A673 (cell line): ENCODE results near the gene RNF213. TPM values are rescaled to one million over a fixed set of nuclear protein-coding genes. Genes with fewer than 3 reads are reported as not detected.

Source experiments
- BruUV-seq: library from RNA; stranded (reverse); fragments of 400-500 nt; replicated peaks from 2 replicates; lab custom pipeline; 2021; lab: Mats Ljungman, UMichigan
- CTCF ChIA-PET: fragments of 300-600 bp; sonication (Branson Sonifier 250); formaldehyde crosslinking; loops from one replicate; lab custom pipeline; 2022; ENCODE audit warnings: antibody characterized with exemption; lab: Charles Lee
- POLR2A ChIA-PET: fragments of 300-600 bp; sonication (Branson Sonifier 250); formaldehyde crosslinking; loops from one replicate; lab custom pipeline; 2022; ENCODE audit warnings: antibody characterized with exemption; ENCODE audit not compliant: low non-redundant PET; lab: Charles Lee
- DNase-seq: peaks from one replicate; pipeline ENCODE4 v3.0.0-alpha.2; 2015; ENCODE audit warnings: low spot score
- H3K27ac ChIP-seq: fragments of 200-600 bp; sonication (generic); 2 replicates; pipeline ENCODE4 v1.5.1; 2016; ENCODE audit warnings: mixed run types, low read depth, mild to moderate bottlenecking, mixed read lengths, antibody characterized with exemption, low read length; ENCODE audit not compliant: poor library complexity, severe bottlenecking
- H3K27me3 ChIP-seq: fragments of 200-600 bp; sonication (generic); replicated peaks from 2 replicates; pipeline ENCODE4 v1.6.1; 2017; ENCODE audit warnings: mixed run types, low read depth, mild to moderate bottlenecking, mixed read lengths, antibody characterized with exemption, low read length; ENCODE audit not compliant: insufficient read depth, poor library complexity
- H3K36me3 ChIP-seq: fragments of 200-600 bp; sonication (generic); 2 replicates; pipeline ENCODE4 v1.6.1; 2016; ENCODE audit warnings: mixed run types, mild to moderate bottlenecking, mixed read lengths, antibody characterized with exemption, low read length; ENCODE audit not compliant: insufficient read depth, poor library complexity, severe bottlenecking
- H3K4me1 ChIP-seq: fragments of 200-600 bp; sonication (generic); 2 replicates; pipeline ENCODE4 v1.6.1; 2017; ENCODE audit warnings: mixed run types, mild to moderate bottlenecking, mixed read lengths, antibody characterized with exemption, low read length; ENCODE audit not compliant: insufficient read depth, poor library complexity, severe bottlenecking
- H3K4me3 ChIP-seq: fragments of 200-600 bp; sonication (generic); 2 replicates; pipeline ENCODE4 v1.5.1; 2016; ENCODE audit warnings: low read depth, mixed run types, mild to moderate bottlenecking, mixed read lengths, low read length; ENCODE audit not compliant: poor library complexity, severe bottlenecking
- H3K9me3 ChIP-seq: fragments of 200-600 bp; sonication (generic); 2 replicates; pipeline ENCODE4 v1.6.1; 2016; ENCODE audit warnings: mixed run types, low read depth, mild to moderate bottlenecking, mixed read lengths, antibody characterized with exemption, low read length; ENCODE audit not compliant: poor library complexity, severe bottlenecking
- CTCF ChIP-seq: fragments of 300-800, 200-600 bp; sonication (generic); conservative IDR thresholded peaks from 2 replicates; pipeline ENCODE4 v1.5.1; 2017; ENCODE audit warnings: low read depth, mild to moderate bottlenecking, antibody characterized with exemption, low read length, moderate library complexity, mixed read lengths
- EZH2 ChIP-seq: fragments of 200-600 bp; sonication (generic); IDR thresholded peaks from 2 replicates; pipeline ENCODE4 v1.6.1; 2017; ENCODE audit warnings: borderline replicate concordance, low read depth, mild to moderate bottlenecking, mixed read lengths, antibody characterized with exemption, low read length; ENCODE audit not compliant: poor library complexity, severe bottlenecking
- intact Hi-C: fragments of 100-400 bp; cut with micrococcal nuclease; formaldehyde crosslinking; loops from one replicate; pipeline ENCODE4 v1.10.0; 2022; ENCODE audit not compliant: unreplicated experiment
- total RNA-seq: library from RNA; stranded (reverse); gene quantifications from 2 replicates; pipeline ENCODE4 v1.2.3, GENCODE V29; 2021

The RNF213 gene
- total RNA-seq, 1 experiment from 2014 or later = 78.0 TPM

DNA sequence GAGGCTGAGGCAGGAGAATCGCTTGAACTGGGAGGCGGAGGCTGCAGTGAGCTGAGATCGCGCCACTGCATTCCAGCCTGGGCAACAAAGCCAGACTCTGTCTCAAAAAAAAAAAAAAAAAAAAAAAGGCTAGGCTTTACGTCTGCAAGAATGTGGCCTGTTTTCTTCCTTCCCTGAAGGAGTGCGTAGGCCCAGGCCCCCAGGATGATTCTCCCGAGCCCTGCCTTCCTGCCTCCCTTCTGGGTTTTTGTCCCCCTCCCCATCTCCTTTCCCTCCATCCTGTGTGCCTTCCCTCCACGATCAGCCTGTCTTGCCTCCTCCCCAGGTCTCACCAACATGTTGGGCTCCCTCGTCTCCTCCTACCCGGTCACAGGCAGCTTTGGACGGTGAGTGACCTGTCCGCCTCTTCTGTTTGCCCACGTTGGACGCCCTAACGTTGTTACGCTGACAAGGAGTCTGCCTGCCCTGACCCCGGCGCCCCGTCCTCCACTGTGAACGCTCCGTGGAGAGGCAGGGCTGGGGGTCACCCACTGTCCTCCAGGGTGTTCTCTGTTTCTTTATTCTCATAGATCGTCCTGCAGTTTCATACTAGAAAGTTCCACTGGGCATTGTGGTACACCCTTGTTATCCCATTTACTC lies 15.7 kb upstream of the RNF213 start:
- H3K4me3 ChIP-seq = no peak overlapping the region
- CTCF ChIA-PET = no interaction called here
- BruUV-seq = no TSS peak

DNA sequence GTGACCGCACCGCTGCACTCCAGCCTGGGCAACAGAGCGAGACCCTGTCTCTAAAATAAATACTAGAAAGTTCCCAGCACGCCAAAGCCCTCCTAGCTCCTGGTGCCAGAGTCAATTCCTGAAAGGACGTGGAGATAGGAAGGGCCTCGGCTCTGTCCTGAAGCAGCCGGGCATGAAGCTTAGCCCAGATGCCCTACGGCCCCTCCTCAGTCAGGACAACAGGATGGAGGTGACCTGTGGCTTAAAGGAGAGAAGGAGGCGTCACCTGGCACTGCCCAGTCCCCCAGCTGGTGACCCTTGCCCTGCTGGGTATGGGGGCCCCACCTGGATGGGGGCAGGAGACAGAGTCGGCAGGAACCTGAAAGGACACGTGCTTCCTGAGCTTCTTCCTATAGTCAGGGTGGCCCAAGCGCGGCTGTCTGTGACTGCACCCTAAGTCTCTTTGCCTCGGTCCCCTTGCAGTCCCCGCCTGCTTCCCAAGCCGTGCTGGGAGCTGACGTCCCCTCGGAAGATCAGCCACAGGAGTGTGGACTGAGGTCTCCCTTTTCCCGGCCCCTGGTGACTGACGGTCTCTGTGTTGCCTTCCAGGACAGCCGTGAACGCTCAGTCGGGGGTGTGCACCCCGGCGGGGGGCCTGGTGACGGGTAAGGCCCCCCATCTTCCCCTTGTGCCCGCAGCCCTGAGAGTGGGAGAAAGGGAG lies 14.9 kb upstream of the RNF213 start:
- ChIA-PET POLR2A (no interaction called here), CTCF (no interaction called here)
- intact Hi-C loops = no loop called here

More for the DNA sequence above, 15.7 kb upstream of the RNF213 start:
- intact Hi-C loops = no loop called here
- H3K27ac ChIP-seq = no peak overlapping the region
- POLR2A ChIA-PET = no interaction called here
- H3K4me1 ChIP-seq = no peaks in the 10 kb centered on the region
- no peaks in the 10 kb centered on the region for H3K27me3 ChIP-seq
- no peak for TF ChIP-seq EZH2
- TF ChIP-seq CTCF = no peak
- DNase-seq = no peak
- H3K9me3 ChIP-seq = no peaks in the 10 kb centered on the region
- H3K36me3 ChIP-seq = no peaks in the 10 kb centered on the region

DNA sequence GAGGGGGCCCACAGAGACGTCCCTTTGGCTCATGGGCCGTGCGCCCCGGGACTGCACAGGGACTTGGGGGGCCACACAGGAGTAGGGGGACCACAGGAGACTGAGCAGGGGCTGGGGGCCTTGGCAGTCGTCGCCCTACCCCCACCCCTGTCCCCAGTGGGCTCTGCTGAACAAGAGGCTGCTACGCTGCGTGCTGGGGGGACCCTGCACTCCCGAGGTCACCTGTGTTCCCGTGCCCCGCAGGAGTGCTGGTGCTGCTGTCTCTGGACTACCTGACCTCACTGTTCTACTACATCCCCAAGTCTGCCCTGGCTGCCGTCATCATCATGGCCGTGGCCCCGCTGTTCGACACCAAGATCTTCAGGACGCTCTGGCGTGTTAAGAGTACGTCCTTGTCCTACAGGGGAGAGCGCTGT lies 14.4 kb upstream of the RNF213 start:
- H3K27me3 ChIP-seq = no peaks in the 10 kb centered on the region
- H3K27ac ChIP-seq = no peak overlapping the region
- ChIA-PET CTCF (no interaction called here), POLR2A (no interaction called here)
- H3K4me1 ChIP-seq = no peaks in the 10 kb centered on the region
- H3K9me3 ChIP-seq = no peaks in the 10 kb centered on the region
- no peak overlapping the region for H3K4me3 ChIP-seq
- no peaks in the 10 kb centered on the region for H3K36me3 ChIP-seq
- TF ChIP-seq EZH2 (no peak), CTCF (no peak)
- no peak for DNase-seq
- BruUV-seq = no TSS peak
- intact Hi-C loops = no loop called here

More for the DNA sequence above, 14.9 kb upstream of the RNF213 start:
- TF ChIP-seq EZH2 (no peak), CTCF (no peak)
- H3K27ac ChIP-seq = no peak overlapping the region
- no TSS peak for BruUV-seq
- no peaks in the 10 kb centered on the region for H3K9me3 ChIP-seq
- H3K4me1 ChIP-seq = no peaks in the 10 kb centered on the region
- H3K36me3 ChIP-seq = no peaks in the 10 kb centered on the region
- no peak for DNase-seq
- no peak overlapping the region for H3K4me3 ChIP-seq
- no peaks in the 10 kb centered on the region for H3K27me3 ChIP-seq
